Kidney glomerular epithelial cell (primary cell): ENCODE measurements around the gene GRM8.
"Not testable (repeated sequence)": the region's sequence is repeated elsewhere in the genome, so short reads cannot be mapped to it uniquely, and the experiment has no call there.

Experiments
- DNase-seq: peaks from one replicate; lab custom pipeline; 2025; lab: John Stamatoyannopoulos, UW

GRM8 gene

DNA sequence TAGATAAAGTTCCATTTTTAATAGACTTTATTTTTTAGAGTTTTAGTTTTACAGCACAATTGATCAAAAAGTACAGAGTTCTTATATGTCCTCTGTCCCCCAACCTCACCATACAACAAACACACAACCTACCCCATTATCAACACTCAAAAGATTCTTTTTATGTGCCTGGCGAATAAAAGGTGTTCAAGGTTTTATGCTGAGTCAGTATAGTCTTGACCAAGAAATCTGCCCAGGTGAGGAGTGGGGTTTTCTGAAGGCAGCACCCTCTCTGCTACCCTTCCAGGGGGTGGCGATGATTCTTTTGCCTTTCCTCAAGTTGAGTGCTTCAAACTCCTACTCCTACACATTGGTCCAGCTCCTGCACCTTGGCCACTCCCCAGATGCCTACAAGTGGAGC, 222.9 kb downstream of the GRM8 start:
- no peak for DNase-seq

DNA sequence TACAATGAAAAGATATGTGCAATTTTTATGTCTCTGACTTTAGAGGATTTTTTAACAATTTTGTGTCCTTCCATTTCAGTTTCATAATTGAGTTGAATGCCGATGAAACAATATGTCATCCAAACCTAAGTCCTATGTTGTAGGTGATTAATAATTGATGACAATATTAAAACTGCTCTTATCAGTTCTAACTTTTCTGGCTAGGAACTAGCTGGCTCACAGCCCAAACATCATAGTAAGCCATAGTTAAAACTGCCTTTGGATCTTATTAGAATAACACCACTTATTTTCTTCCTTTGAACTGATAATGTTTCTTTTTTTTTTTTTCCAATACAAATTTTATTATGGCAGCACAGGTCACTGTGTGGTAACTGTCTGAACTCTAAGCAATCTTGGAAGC, 230.9 kb downstream of the GRM8 start:
- DNase-seq, result no peak

DNA sequence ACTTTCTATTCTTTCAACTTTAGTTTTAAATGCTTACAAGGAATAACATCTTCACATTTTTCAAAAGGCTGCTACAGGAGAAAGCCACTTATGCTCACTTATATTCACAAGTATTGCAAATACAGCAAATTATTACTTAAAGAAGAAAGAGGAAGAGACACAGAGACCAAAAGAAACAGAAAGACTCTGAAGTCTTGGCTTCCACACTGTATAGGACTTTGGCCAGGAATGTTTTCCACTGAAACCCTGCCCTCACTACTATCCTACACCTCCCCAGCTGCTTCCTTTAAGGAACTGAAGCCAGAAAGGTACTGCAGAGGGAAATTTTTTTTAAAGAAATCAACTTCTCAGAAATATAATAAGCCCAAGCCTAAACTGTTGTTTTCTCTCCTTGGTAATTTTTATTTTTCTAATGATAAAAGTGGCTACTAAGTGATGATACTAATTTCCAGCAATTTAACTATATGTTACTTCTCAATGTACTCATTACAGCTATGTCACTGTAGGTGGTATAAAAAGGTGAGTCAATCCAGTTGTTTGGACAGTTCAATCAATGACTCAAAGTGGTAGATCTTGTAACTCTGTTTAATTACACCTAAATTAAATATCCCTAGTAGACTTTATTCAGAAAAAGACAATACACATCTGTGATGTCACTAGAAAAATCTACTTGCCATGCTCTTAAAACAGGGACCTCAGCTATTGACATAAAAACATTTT, 231.6 kb downstream of the GRM8 start:
- DNase-seq, result no peak

DNA sequence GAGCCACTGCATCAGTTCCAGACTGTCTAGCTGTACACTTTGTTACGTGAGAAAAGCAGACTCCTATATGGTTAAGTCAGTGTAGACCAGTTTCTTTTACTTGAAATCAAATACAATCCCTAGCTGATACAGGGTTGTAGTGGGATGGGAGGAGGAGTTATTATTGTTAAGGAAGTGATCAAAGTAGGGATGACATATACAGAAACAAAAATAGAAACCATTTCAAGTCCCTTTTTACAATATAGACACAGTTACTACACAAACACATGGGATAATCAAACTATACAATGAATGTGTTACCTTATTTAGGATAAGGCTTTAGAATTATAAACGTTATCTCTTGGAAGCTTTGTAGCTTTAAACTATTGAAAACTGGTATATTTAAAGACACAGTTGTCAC, 233.9 kb downstream of the GRM8 start:
- DNase-seq, result no peak

DNA sequence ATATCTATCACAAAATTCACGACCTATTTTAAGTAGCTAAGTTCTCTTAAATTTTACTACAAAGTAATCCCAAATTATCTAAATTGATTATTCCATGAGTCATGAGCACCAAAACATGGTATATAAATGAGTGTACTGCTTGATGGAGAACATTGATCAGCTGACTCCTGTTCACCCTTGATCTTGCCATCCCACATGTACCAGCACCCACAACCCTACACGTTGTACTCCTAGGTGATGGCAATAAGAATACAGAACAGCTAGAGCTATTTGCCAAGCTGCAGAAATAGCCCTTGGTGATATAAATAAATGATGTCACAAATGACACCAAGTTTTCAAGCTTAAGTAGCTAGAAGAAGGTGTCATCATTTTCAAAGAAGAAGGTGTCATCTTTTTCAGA, 235.5 kb downstream of the GRM8 start:
- no peak for DNase-seq

DNA sequence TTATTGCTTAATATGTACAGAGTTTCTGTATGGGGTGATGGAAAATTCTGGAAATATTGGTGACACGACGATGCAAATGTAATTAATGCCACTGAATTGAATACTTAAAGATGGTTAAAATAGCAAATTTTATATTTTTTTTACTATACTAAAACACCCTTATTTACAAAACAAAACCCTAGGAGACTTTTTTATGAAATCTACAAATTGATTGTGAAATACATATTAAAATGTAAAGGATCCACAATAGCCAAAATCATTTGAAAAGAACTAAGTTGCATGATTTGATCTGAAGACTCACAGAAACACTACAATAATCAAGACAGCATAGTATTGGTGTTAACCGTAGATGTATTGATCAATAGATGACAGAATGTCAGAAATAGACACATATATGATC, 252.0 kb downstream of the GRM8 start:
- no peak for DNase-seq

DNA sequence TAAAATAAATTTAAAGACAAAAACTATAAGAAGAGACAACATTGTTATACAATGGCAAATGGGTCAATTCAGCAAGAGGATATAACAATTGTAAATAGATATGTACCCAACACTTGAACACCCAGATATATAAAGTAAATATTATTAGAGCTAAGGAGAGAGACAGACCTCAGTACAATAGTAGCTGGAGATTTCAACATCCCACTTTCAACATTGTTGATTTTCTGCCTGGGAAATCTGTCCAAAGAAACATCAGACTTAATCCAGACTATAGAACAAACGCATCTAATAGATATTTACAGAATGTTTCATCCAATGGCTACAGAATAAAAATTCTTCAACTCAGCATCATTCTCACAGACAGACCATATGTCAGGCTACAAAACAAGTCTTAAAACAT, 256.1 kb downstream of the GRM8 start:
- DNase-seq, result no peak

DNA sequence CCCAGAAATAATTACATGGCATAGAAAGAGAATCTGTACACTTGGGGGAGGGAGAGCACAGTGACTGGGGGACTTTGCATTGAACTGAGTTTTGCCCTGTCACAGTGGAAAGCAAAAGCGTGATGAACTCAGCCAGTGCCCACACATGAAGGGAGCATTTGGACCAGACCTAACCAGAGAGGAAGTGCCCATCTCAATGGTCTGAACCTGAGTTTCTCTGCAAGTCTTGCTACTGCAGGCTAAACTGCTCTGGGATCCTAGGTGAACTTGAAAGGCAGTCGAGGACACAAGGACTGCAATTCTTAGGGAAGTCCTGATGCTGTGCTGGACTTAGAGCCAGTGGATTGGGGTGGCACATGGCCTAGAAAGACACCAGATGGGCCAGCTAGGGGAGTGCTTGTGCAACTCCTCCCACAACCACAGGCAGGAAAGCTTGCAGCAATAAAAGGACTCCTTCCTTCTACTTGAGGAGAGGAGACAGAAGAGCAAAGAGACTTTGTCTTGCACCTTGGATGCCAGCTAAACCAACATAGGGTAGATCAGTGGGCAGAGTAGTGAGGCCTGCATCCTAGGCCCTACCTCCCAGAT, 259.0 kb downstream of the GRM8 start:
- no peak for DNase-seq

DNA sequence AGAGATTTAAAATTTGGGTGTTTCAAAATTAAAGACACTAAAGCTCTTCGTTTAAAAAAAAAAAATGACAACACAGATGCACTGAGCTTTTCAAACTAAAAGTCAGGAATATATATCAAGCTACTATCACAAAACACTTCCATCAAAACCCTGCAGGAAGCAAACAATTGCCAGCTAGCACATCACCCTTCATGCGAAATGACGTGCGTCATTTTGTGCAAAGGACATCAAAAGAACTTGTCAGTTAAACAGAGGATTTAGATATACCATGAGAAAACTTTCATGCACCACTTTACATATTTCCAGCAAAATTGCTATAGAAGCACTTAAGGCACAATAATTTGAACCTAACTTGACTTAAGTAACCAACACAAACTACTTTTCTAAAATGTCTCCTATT, 264.7 kb downstream of the GRM8 start:
- DNase-seq, result no peak

DNA sequence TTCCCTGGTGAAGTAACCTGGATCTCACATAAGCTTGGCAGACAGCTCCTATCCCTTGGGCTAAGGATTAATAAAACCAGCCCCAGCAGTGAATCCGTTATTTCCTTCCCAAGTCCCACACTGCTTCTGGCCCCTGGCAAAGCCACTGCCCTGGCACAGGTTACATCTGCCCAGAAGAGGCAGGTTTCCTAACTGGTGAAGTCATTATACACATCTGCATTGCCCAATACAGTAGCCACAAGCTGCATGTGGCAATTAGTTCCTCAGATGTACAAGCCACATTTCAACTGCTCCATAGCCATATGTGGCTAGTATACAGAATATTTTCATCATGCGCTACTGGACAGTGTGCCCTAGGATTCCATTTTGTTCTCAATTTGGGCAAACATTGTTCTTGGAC, 273.0 kb downstream of the GRM8 start:
- DNase-seq, result no peak

DNA sequence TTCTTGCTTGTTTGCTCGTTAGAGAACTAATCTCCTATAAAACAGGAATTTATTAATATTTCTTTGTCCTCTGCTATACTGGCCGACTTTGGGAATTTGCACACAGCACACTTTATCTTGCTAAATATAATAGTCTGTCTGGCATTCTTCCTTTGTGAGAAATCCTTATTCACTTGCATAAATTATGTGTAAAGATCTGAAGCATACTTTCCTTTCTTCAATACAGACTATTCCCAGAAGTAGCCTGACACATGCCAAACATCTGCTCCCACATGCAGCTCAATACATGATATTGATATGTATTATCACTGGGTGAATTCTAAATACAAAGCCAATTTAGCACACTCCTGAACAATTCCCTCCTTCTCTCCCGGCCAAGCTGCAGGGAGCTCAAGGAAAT, 273.9 kb downstream of the GRM8 start:
- no peak for DNase-seq

DNA sequence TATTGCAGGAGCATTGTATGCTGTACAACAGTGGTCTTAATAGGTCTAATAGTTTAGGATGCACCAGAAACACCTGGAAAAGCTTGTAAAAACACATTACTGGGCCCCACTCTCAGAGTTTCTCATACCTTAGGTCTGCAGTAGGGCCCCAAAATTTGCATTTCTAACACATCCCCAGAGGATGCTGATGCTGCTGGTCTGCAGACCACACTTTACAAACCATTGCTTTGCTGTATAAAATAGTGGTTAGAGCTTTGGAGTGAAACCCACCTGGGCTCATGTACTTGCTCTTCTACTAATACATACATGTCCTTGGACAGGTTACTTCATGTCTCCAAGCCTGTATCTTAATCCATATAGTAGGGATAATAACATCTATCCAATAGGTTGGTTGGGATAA, 279.7 kb downstream of the GRM8 start:
- no peak for DNase-seq

DNA sequence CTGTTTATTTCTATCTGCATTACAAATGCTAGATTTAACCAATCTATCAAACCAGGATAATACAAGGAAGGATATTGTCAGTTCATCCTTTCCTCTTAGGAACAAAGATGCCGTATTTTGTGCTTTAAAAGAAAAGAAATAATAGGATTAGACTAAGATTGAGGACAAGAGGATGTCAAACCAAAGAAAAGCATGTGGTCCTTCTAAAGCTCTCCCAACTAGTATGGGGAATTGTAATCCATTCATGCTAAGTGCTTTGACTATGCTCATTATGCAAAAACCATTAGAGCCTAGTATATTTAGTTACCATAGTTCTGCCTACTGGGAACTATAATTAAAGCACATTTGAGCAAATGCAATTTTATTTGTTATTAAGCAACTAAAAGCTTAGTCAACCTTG, 280.2 kb downstream of the GRM8 start:
- DNase-seq, result no peak

DNA sequence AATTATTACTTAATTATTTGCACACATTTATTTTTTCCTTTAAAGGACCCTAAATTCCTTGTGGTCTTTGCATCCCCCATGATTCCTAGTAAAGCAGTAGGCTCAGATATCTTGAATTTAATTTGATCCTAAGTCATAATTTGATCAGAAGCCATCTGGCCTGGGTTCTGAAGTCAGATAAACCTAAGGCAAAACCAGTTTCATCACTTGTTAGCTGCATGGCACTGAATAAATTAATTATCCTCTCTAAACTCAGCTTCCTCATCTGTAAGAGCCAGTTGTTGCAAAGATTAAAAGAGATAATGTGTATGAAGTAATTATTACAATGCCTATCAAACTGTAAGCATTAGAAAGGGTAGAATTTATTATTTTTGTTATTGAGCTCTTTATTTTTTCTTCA, 293.1 kb downstream of the GRM8 start:
- DNase-seq, result no peak

DNA sequence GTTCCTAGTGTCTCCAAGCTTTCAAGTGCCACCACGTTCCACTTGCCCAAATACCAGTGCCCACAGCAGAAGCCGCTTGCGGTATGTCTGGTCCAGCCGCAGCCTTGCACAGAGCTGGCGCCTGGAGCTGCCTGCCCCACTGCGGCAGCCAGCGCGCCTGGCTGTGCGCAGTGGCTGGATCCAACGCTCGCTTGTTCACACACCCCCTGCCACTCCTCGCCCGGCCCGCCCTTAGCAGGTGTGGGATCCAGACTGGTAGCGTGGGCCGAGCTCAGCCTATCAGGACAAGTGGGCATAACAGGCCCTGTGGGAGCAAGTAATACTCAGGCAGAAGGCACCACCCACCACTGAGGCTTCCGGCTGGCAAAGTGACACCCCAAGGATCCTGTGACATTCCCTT, 294.4 kb downstream of the GRM8 start:
- DNase-seq, result no peak

DNA sequence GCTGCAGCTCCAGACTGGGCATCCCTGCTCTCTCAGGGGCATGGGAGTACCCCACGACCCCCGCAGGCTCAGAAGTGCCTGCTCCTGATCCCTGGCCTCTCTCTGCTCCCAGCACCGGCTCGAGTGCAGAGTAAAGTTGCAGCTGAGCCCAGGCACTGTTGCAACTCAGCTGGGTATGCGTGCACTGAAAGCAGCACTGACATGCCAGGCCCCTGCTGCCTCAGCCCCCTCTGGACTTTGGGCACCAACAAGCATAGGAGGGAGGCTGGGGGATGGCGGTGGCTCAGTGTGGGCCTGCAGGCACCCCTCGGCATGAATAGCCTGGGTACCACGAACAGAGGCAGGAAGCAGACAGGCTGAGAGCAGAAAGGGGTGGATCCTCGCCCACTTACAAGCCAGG, 295.3 kb downstream of the GRM8 start:
- no peak for DNase-seq

DNA sequence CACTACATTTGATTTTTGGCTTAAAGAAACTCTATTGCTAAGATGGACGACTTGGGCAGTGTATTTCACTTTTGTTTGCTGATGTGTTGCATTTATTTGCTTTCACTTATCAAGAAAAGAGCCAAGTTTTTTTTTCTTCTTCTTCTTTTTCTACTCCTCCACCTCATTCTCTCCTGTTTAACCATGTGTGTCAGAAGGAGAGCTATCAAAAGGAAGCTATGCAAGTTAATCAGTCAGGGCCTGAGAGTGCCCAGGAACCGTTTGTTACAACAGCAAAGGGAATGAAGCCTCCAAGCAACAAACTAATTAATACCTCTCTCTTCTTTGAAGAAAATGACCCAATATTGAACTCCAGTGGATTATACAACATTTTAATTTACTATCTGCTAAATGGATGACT, 299.3 kb downstream of the GRM8 start:
- peak; percentile 47 for DNase-seq

DNA sequence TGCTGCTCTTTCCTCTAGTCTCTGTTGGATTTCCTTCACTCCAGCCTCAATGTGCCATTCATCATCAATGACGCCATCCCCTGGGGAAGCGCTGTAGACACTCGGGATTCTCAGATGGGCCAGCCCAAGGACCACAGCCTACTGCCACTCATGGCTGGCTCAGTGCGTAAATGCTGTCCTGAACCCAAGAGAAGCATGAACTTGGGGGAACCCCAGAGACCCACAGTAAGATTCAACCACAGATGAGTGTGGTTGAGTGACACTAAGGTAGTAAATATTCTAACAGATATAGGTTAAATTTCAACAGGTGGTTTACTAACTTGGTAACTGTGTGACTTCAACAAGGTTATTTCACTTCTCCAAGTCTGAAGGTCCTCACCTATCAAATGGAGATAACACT, 304.1 kb downstream of the GRM8 start:
- DNase-seq, result no peak

DNA sequence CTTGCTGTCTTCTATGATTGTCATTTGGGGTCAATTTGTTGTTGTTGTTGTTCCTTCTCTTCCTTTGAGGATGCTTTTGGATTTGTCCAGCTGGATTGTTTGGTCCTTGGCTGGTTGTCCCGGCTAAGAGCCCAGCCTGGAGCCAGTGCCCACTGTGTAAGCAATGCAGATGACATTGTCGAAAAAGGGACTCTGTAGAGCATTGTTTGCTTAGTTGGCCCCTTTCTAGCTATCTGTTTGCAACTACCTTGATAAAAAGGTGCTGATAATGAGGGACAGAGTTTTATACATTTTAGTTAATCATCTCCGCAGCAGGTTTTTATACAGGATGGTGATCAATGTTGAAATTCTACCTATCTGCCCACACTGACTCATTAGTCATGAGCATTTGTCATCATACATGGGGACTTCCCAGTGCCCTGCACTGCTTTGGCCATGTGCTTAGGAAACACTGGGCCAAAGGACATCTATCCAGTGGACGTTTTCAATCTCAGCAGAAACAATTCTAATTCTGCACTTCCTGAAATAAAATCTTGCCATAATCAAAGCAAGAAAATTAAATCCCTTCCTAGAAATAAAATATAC, 311.9 kb downstream of the GRM8 start:
- DNase-seq, result peak; percentile 9

DNA sequence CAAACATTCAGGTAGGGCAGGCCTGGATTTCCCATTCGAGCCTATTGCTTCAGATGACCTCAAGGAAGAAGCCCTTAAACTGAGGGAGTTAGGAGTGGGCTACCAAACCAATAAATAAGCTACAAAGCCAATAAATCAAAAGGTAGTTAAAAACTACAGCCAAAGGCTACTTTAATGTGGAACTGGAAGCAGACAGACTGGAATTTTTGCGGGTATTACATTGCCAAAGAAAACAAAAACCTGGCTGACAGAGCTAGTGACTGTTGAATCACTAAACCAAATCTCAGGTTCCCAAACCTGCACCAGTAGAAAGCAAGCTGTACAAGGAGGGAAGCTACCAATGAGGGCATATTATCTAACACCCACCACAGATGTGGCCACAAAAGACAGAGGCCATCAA, 315.6 kb downstream of the GRM8 start:
- peak; percentile 96 for DNase-seq

DNA sequence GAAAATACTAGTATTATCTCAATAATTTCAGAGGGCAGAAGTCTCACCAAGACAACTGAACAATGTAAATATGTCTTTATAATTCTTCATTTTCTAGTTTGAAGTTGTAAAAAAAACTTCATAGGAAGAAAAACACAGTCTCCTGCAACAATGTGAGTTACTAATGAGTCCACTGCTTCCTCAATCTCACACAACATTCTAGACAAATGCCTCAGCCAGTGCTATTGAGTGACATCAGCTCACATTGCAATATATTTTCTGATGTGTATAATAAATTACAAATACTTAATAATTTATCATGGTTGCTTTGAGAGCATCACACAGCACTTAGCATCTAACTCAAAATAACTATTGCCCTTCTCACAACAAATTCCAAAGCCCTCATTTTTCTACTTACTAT, 321.2 kb downstream of the GRM8 start:
- DNase-seq, result no peak

DNA sequence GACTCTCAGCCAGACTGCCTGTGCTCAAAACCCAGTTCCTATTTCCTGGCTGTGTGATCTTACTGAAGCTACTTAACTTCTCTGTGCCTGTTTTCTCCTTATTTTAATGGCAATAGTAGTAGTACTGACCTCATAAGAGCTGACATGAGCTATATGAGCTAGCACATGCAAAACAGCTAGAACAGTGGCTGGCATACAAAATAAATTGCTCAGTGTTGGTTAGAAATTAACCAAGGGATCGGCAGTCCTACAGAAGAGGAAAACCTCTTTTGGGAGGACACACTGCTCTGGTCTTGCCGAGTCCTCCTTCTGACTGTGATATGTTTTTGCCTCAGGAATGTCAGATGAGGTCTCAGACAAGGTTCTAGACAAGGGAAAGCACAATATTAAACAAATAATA, 322.6 kb downstream of the GRM8 start:
- peak; percentile 10 for DNase-seq

DNA sequence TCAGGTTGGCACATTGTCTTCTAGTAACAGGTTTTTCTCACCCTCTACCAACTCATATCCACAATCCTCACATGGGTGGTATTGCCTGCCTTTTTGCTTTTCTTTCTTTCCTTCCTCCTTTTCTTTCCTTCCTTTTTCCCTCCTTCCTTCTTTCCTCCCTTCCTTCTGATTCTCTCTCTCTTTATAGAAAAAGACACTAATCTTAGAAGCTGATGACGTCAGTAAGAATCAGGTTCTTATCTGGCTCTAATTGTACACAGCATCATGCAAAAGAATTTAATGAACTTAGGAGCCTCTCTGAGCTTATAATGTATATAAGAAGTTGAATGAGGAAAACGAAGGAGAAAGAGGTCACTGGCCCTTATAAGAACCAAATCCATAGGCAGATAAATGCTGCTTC, 328.3 kb downstream of the GRM8 start:
- no peak for DNase-seq

DNA sequence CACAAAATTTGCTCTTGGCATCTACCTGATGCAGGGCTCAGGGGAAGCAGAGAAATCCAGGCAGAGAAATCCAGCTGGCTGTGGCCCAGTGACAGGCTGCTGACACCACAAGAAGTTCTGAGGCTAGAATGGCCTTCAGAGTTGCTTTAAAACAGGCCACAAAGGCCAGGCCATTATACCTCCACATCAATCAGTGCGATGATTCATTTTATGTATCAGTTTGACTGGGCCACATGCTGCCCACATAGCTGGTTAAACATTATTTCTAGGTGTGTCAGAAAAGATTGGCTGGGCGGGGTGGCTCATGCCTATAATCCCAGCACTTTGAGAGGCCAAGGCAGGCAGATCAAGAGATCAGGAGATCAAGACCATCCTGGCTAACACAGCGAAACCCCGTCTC, 341.1 kb downstream of the GRM8 start:
- not testable (repeated sequence) for DNase-seq
